Measurements from ENCODE around the gene TMEM11.

DNA sequence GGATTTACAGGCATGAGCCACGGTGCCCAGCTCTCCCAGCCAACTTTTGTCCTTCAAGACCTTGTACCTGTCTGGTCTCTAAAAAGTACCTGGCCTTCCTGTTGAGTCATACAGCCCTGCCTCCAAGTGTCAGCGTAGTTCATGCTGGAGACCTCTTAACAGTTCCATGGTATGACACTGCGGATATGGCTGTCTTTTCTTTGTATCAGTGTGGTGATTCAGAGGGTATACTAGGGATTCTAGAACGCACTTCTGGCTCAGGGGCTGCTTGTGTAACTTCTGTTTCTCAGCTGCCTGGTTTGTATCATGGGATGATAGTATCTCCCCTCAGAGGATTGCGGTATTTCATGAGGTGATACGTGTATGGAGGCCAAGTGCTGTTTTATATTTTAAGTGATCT lies 2.0 kb upstream of the TMEM11 start:
- TF ChIP-seq POLR2A (IDR thresholded peaks at IDR 0.05): no peak
- TF ChIP-seq, protein P1, sequence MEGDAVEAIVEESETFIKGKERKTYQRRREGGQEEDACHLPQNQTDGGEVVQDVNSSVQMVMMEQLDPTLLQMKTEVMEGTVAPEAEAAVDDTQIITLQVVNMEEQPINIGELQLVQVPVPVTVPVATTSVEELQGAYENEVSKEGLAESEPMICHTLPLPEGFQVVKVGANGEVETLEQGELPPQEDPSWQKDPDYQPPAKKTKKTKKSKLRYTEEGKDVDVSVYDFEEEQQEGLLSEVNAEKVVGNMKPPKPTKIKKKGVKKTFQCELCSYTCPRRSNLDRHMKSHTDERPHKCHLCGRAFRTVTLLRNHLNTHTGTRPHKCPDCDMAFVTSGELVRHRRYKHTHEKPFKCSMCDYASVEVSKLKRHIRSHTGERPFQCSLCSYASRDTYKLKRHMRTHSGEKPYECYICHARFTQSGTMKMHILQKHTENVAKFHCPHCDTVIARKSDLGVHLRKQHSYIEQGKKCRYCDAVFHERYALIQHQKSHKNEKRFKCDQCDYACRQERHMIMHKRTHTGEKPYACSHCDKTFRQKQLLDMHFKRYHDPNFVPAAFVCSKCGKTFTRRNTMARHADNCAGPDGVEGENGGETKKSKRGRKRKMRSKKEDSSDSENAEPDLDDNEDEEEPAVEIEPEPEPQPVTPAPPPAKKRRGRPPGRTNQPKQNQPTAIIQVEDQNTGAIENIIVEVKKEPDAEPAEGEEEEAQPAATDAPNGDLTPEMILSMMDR (IDR thresholded peaks at IDR 0.05): no peak
- no peak for TF ChIP-seq EP300 (IDR thresholded peaks at IDR 0.05)
